HG03354 (cell line): ENCODE measurements around the gene KLF15.

Experiments
- ATAC-seq: cut with Tn5 transposase; IDR thresholded peaks from one replicate; pipeline ENCODE4 v1.9.1; 2021; ENCODE audit warnings: mild to moderate bottlenecking; ENCODE audit not compliant: unreplicated experiment, poor library complexity, severe bottlenecking

KLF15 gene

GRCh38 chr3:126357295-126358037 is at the start of gene KLF15:
TSS of gene KLF15 (minus strand) at chr3:126357408. CDS start at chr3:126352922, 4,486 bp downstream.
- peak; percentile 89 for ATAC-seq

DNA sequence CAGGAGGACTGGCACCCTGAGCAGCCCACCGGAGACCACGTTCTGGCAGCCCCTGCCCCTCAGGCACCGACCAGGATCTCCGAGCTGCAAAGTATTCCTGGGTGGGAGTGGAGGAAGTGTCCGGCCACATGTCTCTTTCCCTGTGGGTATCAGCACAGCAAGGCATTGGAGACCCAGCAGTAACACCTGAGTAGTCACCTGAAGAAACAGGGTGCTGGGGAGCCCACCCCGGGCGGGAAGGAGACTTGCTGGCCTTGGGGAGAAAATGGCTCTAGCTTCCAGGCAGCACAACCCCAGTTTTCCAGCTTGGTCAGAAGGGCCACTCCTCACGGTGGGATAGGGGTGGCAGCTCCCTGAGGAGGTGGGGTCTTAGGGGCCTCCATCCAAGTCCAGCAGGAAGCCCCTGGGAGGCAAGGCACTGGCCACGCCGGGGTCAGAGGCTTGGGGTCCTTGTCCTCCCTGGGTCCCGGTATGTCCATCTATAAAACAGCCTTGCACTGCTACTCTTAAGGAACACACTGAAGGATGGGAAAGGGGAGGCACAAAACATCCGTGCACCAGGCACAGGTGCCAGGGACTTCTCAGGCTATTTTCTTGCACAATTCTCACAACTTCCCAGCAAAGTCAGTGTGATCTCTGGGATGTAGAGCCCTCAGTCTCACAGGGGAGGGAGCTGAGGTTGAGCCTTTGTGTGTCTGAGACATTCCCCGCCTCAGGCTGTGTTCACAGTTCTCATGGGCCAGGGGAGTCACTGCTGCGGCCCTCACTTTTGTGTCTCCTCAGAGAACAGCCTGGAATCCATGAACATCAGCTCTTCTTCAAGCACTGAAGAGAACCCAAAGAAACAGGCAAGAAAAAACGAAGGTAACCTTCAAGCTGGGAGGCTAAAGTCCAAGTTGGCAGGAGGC is 49.4 kb upstream of the KLF15 start:
- ATAC-seq: no peak

GRCh38 chr3:126402666-126403302 is 45.6 kb upstream of the KLF15 start:
- ATAC-seq: no peak

DNA sequence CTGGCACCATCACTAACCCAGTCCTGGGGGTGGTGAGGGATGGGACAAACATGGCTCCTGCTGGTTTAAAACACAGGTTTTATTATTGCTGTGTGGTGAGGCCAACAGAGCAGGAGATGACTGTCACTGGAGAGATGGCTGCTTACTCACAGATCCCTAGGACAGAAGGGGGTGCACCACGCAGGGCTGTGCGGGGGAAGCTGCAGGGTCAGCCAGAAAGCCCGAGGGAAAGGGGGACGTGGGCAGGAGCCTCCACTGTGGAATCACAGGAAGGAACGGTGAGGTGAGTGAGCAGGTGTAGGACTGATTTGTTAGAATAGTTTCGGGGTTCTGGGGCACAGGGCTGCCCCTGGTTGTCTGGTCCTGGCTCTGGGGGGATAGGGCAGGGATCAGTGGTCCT is 45.0 kb upstream of the KLF15 start:
- ATAC-seq: no peak

DNA sequence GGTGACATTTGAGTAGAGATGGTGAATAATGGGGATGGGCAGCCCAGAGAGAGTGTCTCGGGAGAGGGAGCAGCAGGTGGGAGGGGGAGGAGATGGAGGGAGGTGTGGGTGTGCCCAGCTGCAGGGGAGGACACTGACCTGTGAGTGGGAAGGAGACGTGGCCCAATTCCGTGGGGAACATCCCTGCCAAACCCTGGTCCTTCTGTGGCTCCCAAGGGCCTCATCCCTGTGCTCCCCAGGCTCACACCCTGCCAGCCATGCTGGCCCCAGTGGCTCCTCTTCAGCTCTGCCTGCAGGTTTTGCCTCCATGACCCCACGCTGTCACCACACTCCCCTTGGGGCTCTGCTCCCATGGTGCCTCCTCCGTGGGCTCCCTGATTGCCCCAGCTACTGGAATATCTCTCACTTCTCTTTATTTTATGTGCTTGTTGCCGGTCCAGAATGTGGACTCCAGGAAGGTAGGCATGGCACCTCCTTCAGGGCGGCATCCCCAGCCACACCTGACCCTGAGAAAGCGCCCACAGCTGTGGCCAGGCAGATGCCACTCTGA is 44.5 kb upstream of the KLF15 start:
- ATAC-seq: no peak

DNA sequence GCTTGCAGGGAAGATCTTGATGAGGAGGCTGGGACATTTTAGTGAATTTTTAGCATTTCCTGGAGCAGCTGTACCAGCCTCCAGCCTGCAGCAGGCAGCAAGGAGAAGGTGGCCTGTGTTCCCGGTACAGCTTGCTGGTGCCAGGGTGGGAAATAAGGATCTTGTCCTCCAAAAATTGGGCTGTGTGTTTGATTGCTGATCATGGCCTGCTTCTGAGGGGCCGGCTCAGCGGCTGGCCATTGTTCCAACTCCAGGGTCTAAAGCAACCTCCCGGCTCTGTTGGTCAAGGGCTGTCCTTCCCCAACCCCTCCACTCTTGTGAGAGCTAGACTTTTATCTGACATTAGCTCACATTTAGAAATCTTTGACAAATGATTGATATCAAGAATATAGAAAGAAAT is 42.5 kb upstream of the KLF15 start:
- no peak for ATAC-seq

DNA sequence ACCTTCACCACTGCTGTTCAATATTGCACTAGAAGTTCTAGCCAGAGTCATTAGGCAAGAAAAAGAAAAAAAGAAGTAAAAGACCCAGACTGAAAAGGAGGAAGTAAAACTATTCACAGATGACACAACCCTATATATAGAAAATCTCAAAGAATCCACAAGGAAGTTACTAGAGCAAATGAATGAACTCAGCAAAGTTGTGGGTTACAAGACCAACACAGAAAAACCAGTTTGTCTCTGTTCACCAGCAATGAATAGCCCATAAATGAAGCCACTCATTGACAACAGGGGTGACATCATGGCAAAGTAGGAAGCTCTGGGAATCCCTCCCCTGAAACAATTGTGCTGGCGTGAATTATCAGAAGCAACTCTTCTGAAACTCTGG is 42.1 kb upstream of the KLF15 start:
- ATAC-seq: no peak

DNA sequence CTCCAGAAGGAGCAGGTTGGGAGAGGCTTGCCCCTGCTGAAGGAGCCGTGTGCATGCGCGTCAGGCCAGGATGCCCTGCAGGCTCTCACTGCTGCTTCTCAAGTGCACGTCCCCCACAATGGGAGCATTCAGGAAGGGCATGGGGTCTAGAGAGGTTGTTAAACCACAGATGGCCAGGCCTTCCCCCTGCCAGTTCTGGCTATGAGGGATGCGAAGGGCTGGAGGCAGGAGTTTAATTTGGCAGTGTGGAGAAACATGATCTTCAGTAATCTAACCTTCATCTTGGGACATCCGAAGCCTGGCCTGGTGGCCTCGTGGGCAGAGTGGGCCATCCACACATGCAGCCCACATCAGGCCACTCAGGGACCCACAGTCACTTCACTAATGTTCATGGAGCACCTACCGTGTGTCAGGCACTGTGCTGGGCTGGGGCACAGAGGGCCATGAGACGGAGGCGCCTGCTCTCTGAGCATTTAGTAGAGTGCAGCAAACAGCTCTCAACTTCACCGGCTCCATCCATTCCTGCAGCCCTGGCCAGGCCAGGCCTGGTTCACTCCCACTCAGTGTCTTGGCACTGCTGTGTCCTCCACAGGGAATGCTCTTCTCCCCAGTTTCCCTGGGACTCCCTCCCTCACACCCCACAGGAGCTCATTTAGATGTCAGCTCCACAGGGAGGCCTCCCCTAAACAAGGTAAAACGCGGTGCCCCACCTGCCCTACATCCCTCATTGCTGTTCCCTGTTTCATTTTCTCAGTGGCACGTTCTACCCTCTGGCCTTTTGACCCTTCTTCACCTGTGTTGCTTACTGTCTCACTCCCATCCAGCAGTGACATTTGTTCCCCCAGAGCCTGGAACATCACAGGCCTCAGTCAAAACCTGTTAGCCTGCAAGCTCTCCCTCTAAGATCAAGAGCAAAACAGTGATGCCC is 41.5 kb upstream of the KLF15 start:
- no peak for ATAC-seq

DNA sequence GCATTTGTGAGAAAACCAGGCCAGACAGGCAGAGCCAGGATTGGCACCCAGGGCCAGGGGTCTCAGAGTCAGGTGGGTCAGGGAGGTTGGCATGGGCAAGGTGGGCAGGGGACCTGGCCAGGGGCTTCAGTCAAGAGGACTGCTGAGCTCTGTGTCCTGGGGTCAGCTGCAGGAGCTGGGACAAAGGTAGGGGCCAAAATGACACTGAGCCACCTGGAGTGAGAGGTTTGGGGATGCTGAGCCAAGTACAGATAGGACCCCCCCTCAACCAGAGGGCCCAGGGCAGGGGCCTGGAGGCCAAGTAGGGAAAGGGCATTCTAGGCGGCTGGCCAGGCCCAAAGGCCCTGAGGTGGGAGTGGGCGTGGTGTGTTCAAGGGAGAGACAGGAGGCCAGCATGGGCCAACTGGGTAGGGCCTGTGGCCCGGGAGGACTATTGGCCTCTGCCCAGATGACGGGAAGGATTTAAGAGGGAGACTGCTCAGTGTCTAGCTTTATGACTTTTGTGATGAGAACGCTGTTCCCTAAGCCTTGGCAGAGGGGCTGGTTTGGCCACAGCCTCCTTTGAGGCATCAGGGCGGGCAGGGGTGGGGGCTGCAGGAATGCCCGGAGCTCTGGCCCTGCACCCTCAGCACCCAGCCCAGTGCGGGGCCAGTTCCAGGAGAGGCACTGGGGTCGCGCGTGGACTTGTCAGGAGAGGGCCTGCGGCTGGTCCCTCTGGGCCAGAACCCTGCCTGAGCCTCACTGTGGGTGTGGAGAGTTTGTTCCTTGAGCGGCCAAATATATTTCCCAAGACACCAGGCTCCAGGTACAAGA is 40.6 kb upstream of the KLF15 start:
- ATAC-seq: no peak

- ATAC-seq: no peak
Measured at GRCh38 chr3:126396536-126396935, 39.3 kb upstream of the KLF15 start.

DNA sequence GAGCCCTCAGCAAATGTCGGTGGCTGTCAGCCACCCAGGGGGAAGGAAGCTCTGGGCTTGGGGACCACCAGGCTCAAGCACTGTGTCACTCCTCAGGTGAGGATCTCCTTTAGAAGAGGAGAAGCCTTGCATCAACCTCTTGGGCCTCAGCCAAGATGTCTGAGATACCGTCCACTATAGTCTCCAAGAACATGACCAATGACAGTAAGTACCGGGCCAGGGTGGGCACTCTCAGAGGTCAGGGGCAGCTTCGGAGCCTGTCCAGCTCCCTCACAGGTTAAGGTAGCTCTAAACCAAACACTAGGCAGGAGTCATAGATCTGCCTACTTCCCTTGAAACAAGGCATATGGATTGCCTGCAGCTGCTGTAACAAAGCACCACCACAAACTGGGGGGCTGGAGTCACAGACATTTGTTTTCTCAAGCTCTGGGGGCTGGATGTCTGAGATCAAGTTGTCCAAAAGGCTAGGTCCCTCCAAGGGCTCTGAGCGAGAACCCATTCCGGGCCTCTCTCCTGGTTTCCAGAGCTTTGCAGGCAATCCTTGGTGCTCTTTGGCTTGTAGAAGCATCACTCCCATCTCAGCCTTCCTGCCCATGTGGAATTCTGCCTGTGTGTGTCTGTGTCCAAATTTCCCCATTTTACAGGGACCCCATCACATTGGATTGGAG is 38.8 kb upstream of the KLF15 start:
- no peak for ATAC-seq

GRCh38 chr3:126394977-126395321 is 37.7 kb upstream of the KLF15 start:
- no peak for ATAC-seq

- ATAC-seq: no peak
Measured at GRCh38 chr3:126394179-126394976, 37.2 kb upstream of the KLF15 start, which contains the start of gene CFAP100. TSS of gene CFAP100 (plus strand) at chr3:126394909. CDS start at chr3:126396001, 1,092 bp downstream.

GRCh38 chr3:126393563-126393962 is 36.4 kb upstream of the KLF15 start:
- no peak for ATAC-seq

- no peak for ATAC-seq
Measured at GRCh38 chr3:126392246-126392645, 35.0 kb upstream of the KLF15 start.

GRCh38 chr3:126391631-126392030 is 34.4 kb upstream of the KLF15 start:
- no peak for ATAC-seq

DNA sequence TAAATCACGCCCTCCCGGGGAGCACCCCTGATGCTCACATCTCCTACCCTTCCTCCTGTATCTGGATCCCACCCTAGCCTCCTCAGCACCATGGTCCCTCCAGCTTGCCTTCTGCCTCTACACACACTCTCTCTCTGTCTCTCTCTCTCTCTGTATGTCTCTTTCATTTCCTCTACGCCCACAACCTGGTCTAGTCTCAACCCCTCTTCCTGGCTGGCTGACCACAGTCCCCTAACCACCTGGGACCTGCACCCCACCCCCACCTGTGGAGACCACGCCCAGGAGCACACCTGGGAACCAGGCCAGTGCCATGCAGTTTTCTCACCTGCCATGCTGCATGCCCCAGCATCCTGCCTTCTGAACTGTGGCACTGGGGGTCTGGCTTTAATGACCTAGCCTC is 33.5 kb upstream of the KLF15 start:
- no peak for ATAC-seq
